H4 (cell line): ENCODE results near the gene GPER1. TPM values are rescaled to one million over a fixed set of nuclear protein-coding genes. Genes with fewer than 3 reads are reported as not detected.
"Not testable (repeated sequence)": the region's sequence is repeated elsewhere in the genome, so short reads cannot be mapped to it uniquely, and the experiment has no call there.

Experiments
- DNase-seq: peaks from one replicate; pipeline ENCODE4 v3.0.0-alpha.2; 2015; ENCODE audit warnings: low spot score
- total RNA-seq: library from RNA; depleted of rRNA; stranded (reverse); fragments of >200 nt; shearing (Covaris generic); gene quantifications from 2 replicates; pipeline ENCODE4 v1.2.3, GENCODE V29; 2014; rRNA removed

Gene GPER1
- total RNA-seq, 1 experiment from 2014 or later = 1.5 TPM

- DNase-seq = not testable (repeated sequence)
Observed at GRCh38 chr7:1143031-1143430, 55.1 kb downstream of the GPER1 start.

Other genes with a start within 250 kb of the GPER1 start
- gene GET4, start 211.6 kb upstream of the GPER1 start, total RNA-seq = 42.0 and 50.6 TPM in 2 replicates
- 0.82 and 1.4 TPM in 2 replicates for gene ADAP1, start 133.4 kb upstream of the GPER1 start, total RNA-seq
- gene COX19, start 112.6 kb upstream of the GPER1 start, total RNA-seq = 8.3 and 10.2 TPM in 2 replicates
- not detected in 2 replicates for gene CYP2W1, start 104.9 kb upstream of the GPER1 start, total RNA-seq
- gene GPR146, start 43.6 kb upstream of the GPER1 start, total RNA-seq = 3.4 and 5.7 TPM in 2 replicates
- 41.1 and 52.5 TPM in 2 replicates for gene ZFAND2A, start 72.1 kb downstream of the GPER1 start, total RNA-seq
- gene UNCX, start 144.8 kb downstream of the GPER1 start, total RNA-seq = not detected in 2 replicates